Measurements from ENCODE around the gene AFMID.
A peak's percentile ranks its signal among the peaks of the same experiment; 100 is the strongest.

AFMID gene

DNA sequence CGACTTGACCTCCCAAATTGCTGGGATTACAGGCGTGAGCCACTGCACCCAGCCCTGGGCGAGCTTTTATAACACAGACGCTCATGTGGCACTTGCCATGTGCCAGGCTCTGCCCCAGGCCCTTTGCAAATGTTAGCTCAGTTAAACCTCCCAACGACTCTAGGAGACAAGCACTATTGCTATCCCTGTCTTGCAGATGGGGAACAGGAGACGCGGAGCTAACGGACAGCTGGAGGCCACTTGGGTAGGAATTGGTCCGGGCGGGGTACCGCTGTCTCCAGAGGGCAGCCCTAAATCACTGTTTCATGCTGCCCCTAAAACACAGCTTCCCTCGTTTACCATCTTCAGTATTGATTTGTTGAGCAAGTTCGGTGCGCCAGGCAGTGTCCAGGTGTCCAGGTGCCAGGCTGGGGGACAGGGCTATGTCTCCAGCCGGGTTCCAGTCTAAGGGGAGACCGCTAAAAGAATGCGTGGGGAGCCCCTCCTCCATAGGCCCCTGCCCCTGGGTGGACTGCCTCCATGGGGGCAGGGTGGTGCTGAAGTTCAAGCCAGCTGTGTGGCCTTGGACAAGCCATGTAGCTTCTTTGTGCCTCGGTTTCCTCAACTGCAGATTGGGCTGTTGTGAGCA, 68.0 kb downstream of the AFMID start:
- DNase-seq (ENCODE audit: low read depth in 1 of 2, low spot score in 1 of 2): no peak
- H3K27ac ChIP-seq (replicated peaks): no peak overlapping the region
- TF ChIP-seq SPI1 (IDR thresholded peaks at IDR 0.05; ENCODE audit: borderline replicate concordance, low read depth) (no peak), POLR2AphosphoS5 (IDR thresholded peaks at IDR 0.05; ENCODE audit: low read depth) (no peak), GABPA (IDR thresholded peaks at IDR 0.05; ENCODE audit: low read depth) (no peak)
- TF ChIP-seq, protein P1, sequence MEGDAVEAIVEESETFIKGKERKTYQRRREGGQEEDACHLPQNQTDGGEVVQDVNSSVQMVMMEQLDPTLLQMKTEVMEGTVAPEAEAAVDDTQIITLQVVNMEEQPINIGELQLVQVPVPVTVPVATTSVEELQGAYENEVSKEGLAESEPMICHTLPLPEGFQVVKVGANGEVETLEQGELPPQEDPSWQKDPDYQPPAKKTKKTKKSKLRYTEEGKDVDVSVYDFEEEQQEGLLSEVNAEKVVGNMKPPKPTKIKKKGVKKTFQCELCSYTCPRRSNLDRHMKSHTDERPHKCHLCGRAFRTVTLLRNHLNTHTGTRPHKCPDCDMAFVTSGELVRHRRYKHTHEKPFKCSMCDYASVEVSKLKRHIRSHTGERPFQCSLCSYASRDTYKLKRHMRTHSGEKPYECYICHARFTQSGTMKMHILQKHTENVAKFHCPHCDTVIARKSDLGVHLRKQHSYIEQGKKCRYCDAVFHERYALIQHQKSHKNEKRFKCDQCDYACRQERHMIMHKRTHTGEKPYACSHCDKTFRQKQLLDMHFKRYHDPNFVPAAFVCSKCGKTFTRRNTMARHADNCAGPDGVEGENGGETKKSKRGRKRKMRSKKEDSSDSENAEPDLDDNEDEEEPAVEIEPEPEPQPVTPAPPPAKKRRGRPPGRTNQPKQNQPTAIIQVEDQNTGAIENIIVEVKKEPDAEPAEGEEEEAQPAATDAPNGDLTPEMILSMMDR (IDR thresholded peaks at IDR 0.05; ENCODE audit: insufficient read depth, low read length): no peak
- TF ChIP-seq, protein P2, sequence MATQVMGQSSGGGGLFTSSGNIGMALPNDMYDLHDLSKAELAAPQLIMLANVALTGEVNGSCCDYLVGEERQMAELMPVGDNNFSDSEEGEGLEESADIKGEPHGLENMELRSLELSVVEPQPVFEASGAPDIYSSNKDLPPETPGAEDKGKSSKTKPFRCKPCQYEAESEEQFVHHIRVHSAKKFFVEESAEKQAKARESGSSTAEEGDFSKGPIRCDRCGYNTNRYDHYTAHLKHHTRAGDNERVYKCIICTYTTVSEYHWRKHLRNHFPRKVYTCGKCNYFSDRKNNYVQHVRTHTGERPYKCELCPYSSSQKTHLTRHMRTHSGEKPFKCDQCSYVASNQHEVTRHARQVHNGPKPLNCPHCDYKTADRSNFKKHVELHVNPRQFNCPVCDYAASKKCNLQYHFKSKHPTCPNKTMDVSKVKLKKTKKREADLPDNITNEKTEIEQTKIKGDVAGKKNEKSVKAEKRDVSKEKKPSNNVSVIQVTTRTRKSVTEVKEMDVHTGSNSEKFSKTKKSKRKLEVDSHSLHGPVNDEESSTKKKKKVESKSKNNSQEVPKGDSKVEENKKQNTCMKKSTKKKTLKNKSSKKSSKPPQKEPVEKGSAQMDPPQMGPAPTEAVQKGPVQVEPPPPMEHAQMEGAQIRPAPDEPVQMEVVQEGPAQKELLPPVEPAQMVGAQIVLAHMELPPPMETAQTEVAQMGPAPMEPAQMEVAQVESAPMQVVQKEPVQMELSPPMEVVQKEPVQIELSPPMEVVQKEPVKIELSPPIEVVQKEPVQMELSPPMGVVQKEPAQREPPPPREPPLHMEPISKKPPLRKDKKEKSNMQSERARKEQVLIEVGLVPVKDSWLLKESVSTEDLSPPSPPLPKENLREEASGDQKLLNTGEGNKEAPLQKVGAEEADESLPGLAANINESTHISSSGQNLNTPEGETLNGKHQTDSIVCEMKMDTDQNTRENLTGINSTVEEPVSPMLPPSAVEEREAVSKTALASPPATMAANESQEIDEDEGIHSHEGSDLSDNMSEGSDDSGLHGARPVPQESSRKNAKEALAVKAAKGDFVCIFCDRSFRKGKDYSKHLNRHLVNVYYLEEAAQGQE (IDR thresholded peaks at IDR 0.05; ENCODE audit: insufficient replicate concordance, low read depth): no peak

DNA sequence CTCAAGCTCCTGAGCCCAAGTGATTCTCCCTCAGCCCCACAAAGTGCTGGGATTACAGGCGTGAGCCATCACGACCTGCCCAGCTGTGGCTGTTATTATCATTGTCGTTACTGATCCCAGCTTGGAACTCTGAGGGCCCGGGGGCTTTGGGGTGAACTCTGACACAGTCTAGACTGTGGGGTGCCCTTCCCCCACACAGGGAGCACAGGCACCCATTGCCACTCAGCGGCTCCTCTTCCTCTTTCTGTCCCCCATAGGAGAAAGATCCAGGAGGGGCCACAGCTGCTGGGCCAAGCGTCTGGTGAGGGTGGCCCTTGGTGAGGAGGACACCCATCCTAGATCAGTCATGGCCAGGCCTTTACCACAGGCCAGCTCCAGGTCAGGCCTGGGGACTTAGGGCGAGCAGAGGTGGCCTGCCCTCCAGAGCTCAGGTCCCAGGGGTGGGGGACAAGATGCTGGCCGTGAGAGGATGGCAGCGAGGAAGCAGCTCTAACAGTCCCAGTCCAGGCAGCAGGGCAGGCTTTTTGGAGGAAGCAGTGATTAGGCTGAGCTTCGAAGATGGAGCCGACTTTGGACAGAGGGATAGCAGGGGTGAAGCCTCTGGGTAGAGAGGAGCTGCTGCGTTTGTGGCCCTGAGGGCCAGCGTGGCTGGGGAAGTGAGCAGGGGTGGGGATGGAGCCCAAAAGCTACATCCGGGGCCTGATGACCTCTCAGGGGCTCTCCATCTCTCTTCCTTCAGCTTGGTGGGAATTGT, 69.0 kb downstream of the AFMID start:
- DNase-seq (ENCODE audit: low read depth in 1 of 2, low spot score in 1 of 2): peak in 1 of 2 experiments; percentile 46
- Histone ChIP-seq H3K27me3 (ENCODE audit: insufficient read depth, poor library complexity, severe bottlenecking) (no peaks in the 10 kb centered on the region), H3K4me3 (replicated peaks; ENCODE audit: insufficient read depth, low read length) (no peak overlapping the region), H3K27ac (replicated peaks) (peak overlapping the region; percentile 87)
- TF ChIP-seq, protein P1 (IDR thresholded peaks at IDR 0.05; ENCODE audit: insufficient read depth, low read length): no peak
- TF ChIP-seq SPI1 (IDR thresholded peaks at IDR 0.05; ENCODE audit: borderline replicate concordance, low read depth) (peak; percentile 90), POLR2AphosphoS5 (IDR thresholded peaks at IDR 0.05; ENCODE audit: low read depth) (no peak), GABPA (IDR thresholded peaks at IDR 0.05; ENCODE audit: low read depth) (no peak)

More for the DNA sequence above, 68.0 kb downstream of the AFMID start:
- Histone ChIP-seq H3K4me3 (replicated peaks; ENCODE audit: insufficient read depth, low read length) (no peak overlapping the region), H3K27me3 (ENCODE audit: insufficient read depth, poor library complexity, severe bottlenecking) (no peaks in the 10 kb centered on the region)

DNA sequence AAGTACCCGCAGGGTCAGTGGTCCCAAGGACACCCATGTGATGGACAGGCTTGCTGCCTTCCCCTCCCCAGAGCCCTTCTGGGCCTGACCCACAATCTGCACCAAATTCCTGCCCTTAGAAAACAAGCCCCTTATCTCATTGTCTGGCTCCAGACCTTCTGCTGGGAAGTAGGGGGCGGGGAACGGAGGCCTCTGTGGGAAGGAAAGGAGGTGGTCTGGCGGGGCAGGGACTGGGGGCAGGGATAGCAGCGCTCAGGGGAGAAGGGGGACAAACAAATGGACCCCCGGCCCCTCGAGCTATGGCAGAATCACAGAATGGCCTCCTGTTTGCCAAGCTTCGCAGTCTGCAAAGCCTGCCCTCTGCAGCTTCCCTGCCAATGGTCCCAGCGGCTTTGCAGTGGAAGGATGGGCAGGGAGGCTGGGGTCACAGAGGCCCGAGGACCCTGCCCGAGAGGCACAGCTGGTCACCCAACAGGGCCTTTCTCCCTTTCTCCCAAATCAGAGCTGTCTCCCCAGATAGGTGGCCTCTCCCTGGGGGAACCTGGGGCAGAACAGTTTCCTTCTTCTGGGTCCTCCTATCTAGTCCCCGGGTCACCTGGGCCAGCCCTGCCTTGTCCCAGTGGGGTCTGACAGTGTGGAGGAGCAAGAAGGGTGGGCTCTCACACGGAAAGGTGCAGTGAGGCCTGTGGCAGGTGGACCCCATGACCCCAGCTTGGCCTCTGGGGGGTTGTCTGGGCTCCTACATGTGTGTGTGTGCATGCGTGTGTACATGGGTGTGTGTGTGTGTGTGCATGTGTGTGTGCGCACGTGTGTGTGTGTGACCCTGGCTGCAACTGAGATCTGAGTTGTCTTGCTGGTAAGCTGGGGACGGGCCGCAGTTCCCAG, 69.8 kb downstream of the AFMID start:
- peak overlapping the region; percentile 87 for H3K27ac ChIP-seq (replicated peaks)
- H3K27me3 ChIP-seq (ENCODE audit: insufficient read depth, poor library complexity, severe bottlenecking): no peaks in the 10 kb centered on the region
- no peak for DNase-seq (ENCODE audit: low read depth in 1 of 2, low spot score in 1 of 2)
- H3K4me3 ChIP-seq (replicated peaks; ENCODE audit: insufficient read depth, low read length): no peak overlapping the region
- no peak for TF ChIP-seq SPI1 (IDR thresholded peaks at IDR 0.05; ENCODE audit: borderline replicate concordance, low read depth)
- TF ChIP-seq, protein P1 (IDR thresholded peaks at IDR 0.05; ENCODE audit: insufficient read depth, low read length): no peak
- TF ChIP-seq GABPA (IDR thresholded peaks at IDR 0.05; ENCODE audit: low read depth): no peak
- TF ChIP-seq POLR2AphosphoS5 (IDR thresholded peaks at IDR 0.05; ENCODE audit: low read depth): no peak
- TF ChIP-seq, protein P2 (IDR thresholded peaks at IDR 0.05; ENCODE audit: insufficient replicate concordance, low read depth): no peak
